Activated CD8-positive, alpha-beta memory T cell treated with anti-CD3 and anti-CD28 coated beads for 24 hours (primary cell): ENCODE results near the gene LRRC55.
"Not testable (repeated sequence)": the region's sequence is repeated elsewhere in the genome, so short reads cannot be mapped to it uniquely, and the experiment has no call there.

ENCODE experiments used
- DNase-seq: peaks from one replicate; pipeline ENCODE4 v3.0.0-alpha.2; 2020

The LRRC55 gene

GRCh38 chr11:57162179-57162898 is 19.4 kb upstream of the LRRC55 start:
- DNase-seq = no peak

- DNase-seq = no peak
These were observed 18.4 kb upstream of the LRRC55 start for GRCh38 chr11:57163160-57163868.

- DNase-seq = no peak
These were observed 17.4 kb upstream of the LRRC55 start for GRCh38 chr11:57164317-57164716.

- DNase-seq = no peak
These were observed 14.5 kb upstream of the LRRC55 start for GRCh38 chr11:57167125-57167846.

GRCh38 chr11:57169732-57170313 is 11.9 kb upstream of the LRRC55 start:
- not testable (repeated sequence) for DNase-seq

- DNase-seq = no peak
These were observed 9.7 kb upstream of the LRRC55 start for GRCh38 chr11:57172031-57172430.

- DNase-seq = no peak
These were observed 7.1 kb upstream of the LRRC55 start for GRCh38 chr11:57174656-57175055.

- DNase-seq = no peak
These were observed 6.3 kb upstream of the LRRC55 start for GRCh38 chr11:57175478-57175877.

- no peak for DNase-seq
These were observed 3.4 kb upstream of the LRRC55 start for GRCh38 chr11:57178334-57178733.

GRCh38 chr11:57179681-57180080 is 2.1 kb upstream of the LRRC55 start:
- no peak for DNase-seq

- no peak for DNase-seq
These were observed 1.6 kb upstream of the LRRC55 start for GRCh38 chr11:57180081-57180561.

GRCh38 chr11:57180964-57181363 is 789 bp upstream of the LRRC55 start:
- no peak for DNase-seq

- no peak for DNase-seq
These were observed 1.1 kb downstream of the LRRC55 start for GRCh38 chr11:57182896-57183295.

GRCh38 chr11:57190548-57190947 is 8.8 kb downstream of the LRRC55 start:
- no peak for DNase-seq

GRCh38 chr11:57191311-57192219 is 9.8 kb downstream of the LRRC55 start:
- no peak for DNase-seq

- no peak for DNase-seq
These were observed 10.6 kb downstream of the LRRC55 start for GRCh38 chr11:57192316-57192715.

GRCh38 chr11:57196596-57196995 is 14.8 kb downstream of the LRRC55 start:
- no peak for DNase-seq

GRCh38 chr11:57197762-57198161 is 16.0 kb downstream of the LRRC55 start:
- DNase-seq = no peak

- DNase-seq = no peak
These were observed 17.6 kb downstream of the LRRC55 start for GRCh38 chr11:57199330-57199729.

GRCh38 chr11:57200917-57201316 is 19.2 kb downstream of the LRRC55 start:
- no peak for DNase-seq

- no peak for DNase-seq
These were observed 20.5 kb downstream of the LRRC55 start for GRCh38 chr11:57202281-57202680.

GRCh38 chr11:57203359-57203758 is 21.6 kb downstream of the LRRC55 start:
- no peak for DNase-seq
